Measurements from ENCODE around the gene IQCH.

Gene IQCH

GRCh38 chr15:67254238-67255175 is at the start of gene IQCH, which contains the start of gene AAGAB:
Gene IQCH (plus strand): TSS chr15:67254786. CDS start chr15:67254897, 111 bp downstream.
Gene AAGAB (minus strand): TSS chr15:67254661. CDS start chr15:67254631, 30 bp downstream.
- DNase-seq (ENCODE audit: low read depth in 4 of 4, low spot score in 1 of 4), result peak; percentile 91 to 97 (median 93)

- no peak for DNase-seq (ENCODE audit: low read depth in 4 of 4, low spot score in 1 of 4)
Observed at GRCh38 chr15:67207555-67208207, 46.9 kb upstream of the IQCH start.

GRCh38 chr15:67208396-67208795 is 46.2 kb upstream of the IQCH start:
- DNase-seq (ENCODE audit: low read depth in 4 of 4, low spot score in 1 of 4), result no peak

GRCh38 chr15:67210555-67211168 is 43.9 kb upstream of the IQCH start:
- no peak for DNase-seq (ENCODE audit: low read depth in 4 of 4, low spot score in 1 of 4)

GRCh38 chr15:67212684-67213367 is 41.8 kb upstream of the IQCH start:
- DNase-seq (ENCODE audit: low read depth in 4 of 4, low spot score in 1 of 4), result no peak

- DNase-seq (ENCODE audit: low read depth in 4 of 4, low spot score in 1 of 4), result no peak
Observed at GRCh38 chr15:67215102-67215501, 39.5 kb upstream of the IQCH start.

GRCh38 chr15:67216859-67217258 is 37.7 kb upstream of the IQCH start:
- DNase-seq (ENCODE audit: low read depth in 4 of 4, low spot score in 1 of 4), result no peak

GRCh38 chr15:67218428-67218827 is 36.2 kb upstream of the IQCH start:
- DNase-seq (ENCODE audit: low read depth in 4 of 4, low spot score in 1 of 4), result no peak

GRCh38 chr15:67219288-67219687 is 35.3 kb upstream of the IQCH start:
- DNase-seq (ENCODE audit: low read depth in 4 of 4, low spot score in 1 of 4), result no peak

- DNase-seq (ENCODE audit: low read depth in 4 of 4, low spot score in 1 of 4), result no peak
Observed at GRCh38 chr15:67224889-67225288, 29.7 kb upstream of the IQCH start.

GRCh38 chr15:67225336-67225735 is 29.2 kb upstream of the IQCH start:
- no peak for DNase-seq (ENCODE audit: low read depth in 4 of 4, low spot score in 1 of 4)

GRCh38 chr15:67227431-67227830 is 27.2 kb upstream of the IQCH start:
- DNase-seq (ENCODE audit: low read depth in 4 of 4, low spot score in 1 of 4), result no peak

GRCh38 chr15:67227846-67228245 is 26.7 kb upstream of the IQCH start:
- no peak for DNase-seq (ENCODE audit: low read depth in 4 of 4, low spot score in 1 of 4)

- DNase-seq (ENCODE audit: low read depth in 4 of 4, low spot score in 1 of 4), result no peak
Observed at GRCh38 chr15:67228286-67228685, 26.3 kb upstream of the IQCH start.

GRCh38 chr15:67230504-67230903 is 24.1 kb upstream of the IQCH start:
- no peak for DNase-seq (ENCODE audit: low read depth in 4 of 4, low spot score in 1 of 4)

GRCh38 chr15:67232591-67232990 is 22.0 kb upstream of the IQCH start:
- no peak for DNase-seq (ENCODE audit: low read depth in 4 of 4, low spot score in 1 of 4)

GRCh38 chr15:67240235-67241131 is 14.1 kb upstream of the IQCH start:
- DNase-seq (ENCODE audit: low read depth in 4 of 4, low spot score in 1 of 4), result no peak

- DNase-seq (ENCODE audit: low read depth in 4 of 4, low spot score in 1 of 4), result no peak
Observed at GRCh38 chr15:67241132-67241855, 13.3 kb upstream of the IQCH start.

GRCh38 chr15:67242708-67243111 is 11.9 kb upstream of the IQCH start:
- no peak for DNase-seq (ENCODE audit: low read depth in 4 of 4, low spot score in 1 of 4)
